HG02884 (cell line): ENCODE results near the gene CYSLTR2.

Source experiments
- ATAC-seq: cut with Tn5 transposase; IDR thresholded peaks from one replicate; pipeline ENCODE4 v1.9.1; 2021; ENCODE audit warnings: mild to moderate bottlenecking, moderate library complexity; ENCODE audit not compliant: unreplicated experiment

The CYSLTR2 gene

GRCh38 chr13:48733739-48734335 is 80.1 kb downstream of the CYSLTR2 start:
- ATAC-seq = no peak

- ATAC-seq = no peak
Measured at GRCh38 chr13:48735571-48735970, 81.8 kb downstream of the CYSLTR2 start.

- ATAC-seq = no peak
Measured at GRCh38 chr13:48737689-48738088, 84.0 kb downstream of the CYSLTR2 start.

DNA sequence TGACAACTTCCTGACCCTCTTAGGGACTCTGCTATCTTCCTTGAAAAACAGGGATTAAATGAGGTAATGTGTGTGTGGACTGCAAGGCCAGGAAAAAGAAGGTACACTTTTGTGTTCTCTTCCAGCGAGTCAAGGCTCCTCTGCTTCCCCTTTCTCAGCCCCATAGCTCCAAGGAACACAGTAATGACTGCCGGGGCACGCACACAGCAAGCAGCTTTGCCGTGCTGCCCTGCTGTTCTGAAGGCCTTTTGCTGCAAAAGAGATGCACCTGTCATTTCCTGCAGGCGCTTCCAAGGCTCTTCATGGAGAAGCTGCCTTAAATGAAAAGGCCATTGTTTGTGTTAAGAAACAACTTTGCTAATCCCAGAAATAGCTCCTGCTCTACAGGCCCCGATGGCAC is 84.6 kb downstream of the CYSLTR2 start:
- ATAC-seq = no peak

- no peak for ATAC-seq
Measured at GRCh38 chr13:48739386-48739964, 85.7 kb downstream of the CYSLTR2 start.

DNA sequence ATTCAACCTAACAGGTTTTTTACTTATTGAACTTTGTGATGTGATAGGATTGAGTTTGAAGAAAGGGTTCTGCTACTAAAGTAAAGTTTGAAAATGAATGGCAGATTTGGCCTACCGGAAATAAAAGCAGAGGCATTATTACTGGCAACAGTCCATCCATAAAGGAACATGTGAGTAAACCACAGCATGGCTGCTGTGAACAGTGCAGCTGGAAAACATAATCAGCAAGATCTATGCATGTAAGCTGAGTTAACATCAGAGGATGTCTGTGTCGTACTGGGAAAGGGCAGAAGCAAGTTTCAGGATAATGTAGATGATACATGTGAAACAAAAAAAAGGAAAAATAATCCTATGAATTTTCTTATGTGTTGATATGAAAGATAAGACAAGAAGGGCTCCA is 87.6 kb downstream of the CYSLTR2 start:
- no peak for ATAC-seq

DNA sequence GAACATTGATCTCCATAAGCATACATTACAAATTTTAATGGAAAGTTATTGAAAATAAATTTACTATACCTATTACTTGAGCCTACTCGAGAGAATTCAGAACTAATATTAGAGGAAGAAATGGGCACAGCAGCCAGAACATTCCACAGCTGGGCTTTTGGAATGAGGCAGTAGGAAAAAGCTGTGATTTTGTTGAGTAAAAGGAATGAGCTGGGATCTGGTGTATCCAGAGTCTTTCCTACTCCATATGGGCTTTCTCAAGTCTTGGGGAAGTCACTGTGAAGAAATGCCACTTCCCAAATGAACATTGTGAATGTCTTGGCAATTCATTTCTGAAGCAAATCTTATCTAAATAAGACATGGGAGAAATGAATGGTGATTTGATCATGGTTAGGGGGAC is 93.1 kb downstream of the CYSLTR2 start:
- no peak for ATAC-seq

DNA sequence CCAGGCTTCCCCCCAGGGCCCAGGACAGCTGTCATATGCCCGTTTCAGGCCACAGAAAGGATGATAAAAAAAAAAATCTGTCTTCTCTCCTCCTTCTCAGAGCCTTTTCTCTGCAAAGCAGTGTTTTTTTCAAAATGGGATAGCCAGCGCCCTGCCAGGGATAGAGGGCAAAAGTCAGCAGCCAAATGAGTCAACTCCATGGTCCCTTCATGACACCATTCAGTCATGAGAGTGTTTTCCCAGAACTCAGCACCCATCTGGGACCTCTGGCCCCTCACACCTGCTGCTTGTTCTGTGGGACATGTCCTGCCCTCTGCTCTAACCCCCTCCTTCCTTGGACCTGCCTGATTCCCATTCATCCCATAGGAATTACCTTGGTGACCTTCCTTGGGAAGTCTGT is 95.0 kb downstream of the CYSLTR2 start:
- ATAC-seq = no peak

GRCh38 chr13:48749144-48749543 is 95.4 kb downstream of the CYSLTR2 start:
- ATAC-seq = no peak

DNA sequence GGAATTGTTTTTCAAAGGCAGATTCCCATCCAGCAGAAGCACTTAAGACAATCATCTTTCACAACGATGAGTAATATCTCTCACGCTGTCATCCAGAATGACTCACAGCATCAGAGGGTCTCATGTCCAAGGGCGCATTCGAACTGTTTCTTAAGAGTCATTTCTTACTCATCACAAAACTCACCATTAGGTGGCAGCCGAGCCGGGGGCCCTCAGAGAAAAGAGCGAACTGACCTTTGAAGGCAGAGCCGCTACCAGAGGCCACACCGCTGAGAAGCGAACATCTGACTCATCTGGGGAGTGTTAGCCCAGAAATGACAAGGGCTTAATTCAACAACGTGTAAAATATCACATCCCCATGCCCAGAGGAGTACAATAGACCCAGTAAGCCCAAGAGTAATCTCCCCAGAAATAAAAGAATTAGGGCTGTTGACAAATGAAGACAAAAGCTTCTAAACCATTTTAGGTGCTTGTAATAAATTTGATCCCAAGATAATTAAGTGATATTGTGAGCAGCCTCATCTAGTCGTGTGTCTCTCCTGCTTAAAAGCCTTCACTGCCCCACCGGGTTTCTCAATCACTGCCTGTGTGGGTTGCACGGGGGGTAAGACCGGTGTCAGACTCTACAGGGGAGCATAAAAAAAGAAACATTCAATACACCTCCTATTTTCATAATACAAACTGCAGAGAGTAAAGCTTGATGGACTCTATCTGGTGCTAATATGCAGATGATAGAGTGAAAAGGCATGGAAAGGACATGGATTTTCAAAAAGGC is 96.2 kb downstream of the CYSLTR2 start:
- peak; percentile 93 for ATAC-seq

GRCh38 chr13:48750588-48751383 is 97.1 kb downstream of the CYSLTR2 start:
- no peak for ATAC-seq

DNA sequence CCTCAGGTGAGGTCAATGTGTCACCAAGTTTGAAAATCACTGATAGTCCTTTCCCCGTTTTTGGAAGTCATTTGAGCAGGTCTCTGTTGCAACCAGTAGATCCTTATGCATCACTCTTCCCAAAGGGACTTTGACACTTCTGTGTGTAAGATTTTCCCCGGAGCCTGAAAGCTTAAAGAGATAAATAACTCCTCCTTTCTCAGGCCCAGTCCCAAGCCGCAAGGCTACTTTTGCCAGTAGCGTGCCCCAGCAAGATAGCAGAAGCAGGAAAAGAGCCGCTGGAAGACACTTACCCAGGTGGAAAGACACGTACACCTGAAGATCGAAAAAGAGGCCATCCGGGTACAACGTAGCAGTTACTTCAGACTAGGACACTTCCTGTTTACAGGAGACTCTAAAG is 106.9 kb downstream of the CYSLTR2 start:
- no peak for ATAC-seq
